Body of pancreas (tissue), 4 donors: ENCODE results near the gene ASB7.

Experiments used
- POLR2A ChIP-seq, 3 donors: fragments of 450-650 bp; IDR thresholded peaks; one replicate each; pipeline ENCODE4 v1.6.1; 2016; ENCODE audit warnings: antibody characterized with exemption in 3 of 3, mild to moderate bottlenecking in 2 of 3
- TF ChIP-seq, protein P1 (sequence below), 7 experiments: fragments of 450-650 bp in 4 of 7; fragments of 200-600 bp in 3 of 7; sonication (generic) in 3 of 7; IDR thresholded peaks; one replicate each; pipeline ENCODE4 v1.5.1; 2016 to 2019; ENCODE audit warnings: antibody characterized with exemption in 7 of 7

DNA sequence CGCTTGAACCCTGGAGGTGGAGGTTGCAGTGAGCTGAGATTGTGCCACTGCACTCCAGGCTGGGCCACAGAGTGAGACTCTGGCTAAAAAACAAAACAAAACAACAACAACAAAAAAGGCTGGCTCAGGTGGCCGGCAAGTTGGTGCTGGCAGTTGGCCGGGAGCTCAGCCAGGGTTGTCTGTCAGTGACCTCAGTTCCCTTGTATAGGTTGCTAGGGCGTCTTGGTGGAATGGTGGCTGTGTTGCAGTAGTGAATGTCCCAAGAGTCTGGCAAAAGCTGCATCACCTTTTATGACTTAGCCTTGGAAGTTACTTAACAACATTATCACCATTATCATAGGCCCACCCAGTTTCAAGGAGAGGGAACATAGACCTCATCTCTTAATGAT lies 40.6 kb downstream of the ASB7 start:
- TF ChIP-seq, protein P1, sequence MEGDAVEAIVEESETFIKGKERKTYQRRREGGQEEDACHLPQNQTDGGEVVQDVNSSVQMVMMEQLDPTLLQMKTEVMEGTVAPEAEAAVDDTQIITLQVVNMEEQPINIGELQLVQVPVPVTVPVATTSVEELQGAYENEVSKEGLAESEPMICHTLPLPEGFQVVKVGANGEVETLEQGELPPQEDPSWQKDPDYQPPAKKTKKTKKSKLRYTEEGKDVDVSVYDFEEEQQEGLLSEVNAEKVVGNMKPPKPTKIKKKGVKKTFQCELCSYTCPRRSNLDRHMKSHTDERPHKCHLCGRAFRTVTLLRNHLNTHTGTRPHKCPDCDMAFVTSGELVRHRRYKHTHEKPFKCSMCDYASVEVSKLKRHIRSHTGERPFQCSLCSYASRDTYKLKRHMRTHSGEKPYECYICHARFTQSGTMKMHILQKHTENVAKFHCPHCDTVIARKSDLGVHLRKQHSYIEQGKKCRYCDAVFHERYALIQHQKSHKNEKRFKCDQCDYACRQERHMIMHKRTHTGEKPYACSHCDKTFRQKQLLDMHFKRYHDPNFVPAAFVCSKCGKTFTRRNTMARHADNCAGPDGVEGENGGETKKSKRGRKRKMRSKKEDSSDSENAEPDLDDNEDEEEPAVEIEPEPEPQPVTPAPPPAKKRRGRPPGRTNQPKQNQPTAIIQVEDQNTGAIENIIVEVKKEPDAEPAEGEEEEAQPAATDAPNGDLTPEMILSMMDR (IDR thresholded peaks at IDR 0.05) = no peak
- TF ChIP-seq POLR2A (IDR thresholded peaks at IDR 0.05) = no peak
